Subcutaneous abdominal adipose tissue (tissue), 5 donors: ENCODE measurements around the gene GSN.
"Not testable (repeated sequence)": the region's sequence is repeated elsewhere in the genome, so short reads cannot be mapped to it uniquely, and the experiment has no call there.

Experiments used
- H3K27ac ChIP-seq: one replicate; pipeline ENCODE4 v1.7.0; 2013; ENCODE audit warnings: low read depth, mild to moderate bottlenecking, inconsistent platforms, low read length, moderate library complexity
- H3K27me3 ChIP-seq, 5 donors: one replicate each; pipeline ENCODE4 v1.7.0; 2013; ENCODE audit warnings: low read length in 5 of 5, inconsistent platforms in 1 of 5; ENCODE audit not compliant: control insufficient read depth in 5 of 5, insufficient read depth in 4 of 5
- H3K36me3 ChIP-seq, 5 donors: one replicate each; pipeline ENCODE4 v1.7.0; 2013; ENCODE audit warnings: low read length in 5 of 5; ENCODE audit not compliant: control insufficient read depth in 5 of 5, insufficient read depth in 5 of 5
- H3K4me1 ChIP-seq, 5 donors: one replicate each; pipeline ENCODE4 v1.7.0; 2013; ENCODE audit warnings: low read length in 5 of 5, mild to moderate bottlenecking in 3 of 5, moderate library complexity in 1 of 5; ENCODE audit not compliant: control insufficient read depth in 5 of 5, insufficient read depth in 5 of 5
- H3K4me3 ChIP-seq, 5 donors: one replicate each; pipeline ENCODE4 v1.7.0; 2013; ENCODE audit warnings: low read length in 5 of 5, low read depth in 1 of 5
- H3K9ac ChIP-seq, 5 donors: one replicate each; pipeline ENCODE4 v1.7.0; 2013; ENCODE audit warnings: low read length in 5 of 5, mild to moderate bottlenecking in 4 of 5, moderate library complexity in 3 of 5
- H3K9me3 ChIP-seq, 5 donors: one replicate each; pipeline ENCODE4 v1.7.0; 2013; ENCODE audit warnings: low read length in 5 of 5; ENCODE audit not compliant: control insufficient read depth in 5 of 5
- donor health status: healthy.
- donor health status: healthy.
- donor health status: healthy.
- donor health status: healthy.
- donor health status: healthy.

The GSN gene

GRCh38 chr9:121285835-121286687 lies 18.1 kb downstream of the GSN start:
- Histone ChIP-seq H3K27me3 (no peaks in the 10 kb centered on the region), H3K9me3 (no peaks in the 10 kb centered on the region), H3K36me3 (peaks cover 0 to 2% (median 0%) of the 10 kb centered on the region in 5 donors), H3K27ac (peak overlapping the region; percentile 88), H3K4me1 (peaks cover 49 to 92% (median 89%) of the 10 kb centered on the region in 5 donors), H3K9ac (peak overlapping the region; percentile 4 to 60 (median 51)), H3K4me3 (peak overlapping the region in 4 of 5 donors; percentile 1 to 20 (median 4))

GRCh38 chr9:121286688-121286972 lies 18.7 kb downstream of the GSN start:
- H3K36me3 ChIP-seq: peaks cover 0 to 2% (median 0%) of the 10 kb centered on the region in 5 donors
- no peaks in the 10 kb centered on the region for H3K9me3 ChIP-seq
- H3K4me3 ChIP-seq: peak overlapping the region in 4 of 5 donors; percentile 1 to 20 (median 4)
- H3K27me3 ChIP-seq: no peaks in the 10 kb centered on the region
- peak overlapping the region; percentile 4 to 60 (median 51) for H3K9ac ChIP-seq
- H3K27ac ChIP-seq: peak overlapping the region; percentile 88
- H3K4me1 ChIP-seq: peaks cover 45 to 86% (median 83%) of the 10 kb centered on the region in 5 donors

GRCh38 chr9:121286973-121287741 lies 19.2 kb downstream of the GSN start:
- H3K36me3 ChIP-seq: peaks cover 0 to 2% (median 0%) of the 10 kb centered on the region in 5 donors
- H3K27me3 ChIP-seq: no peaks in the 10 kb centered on the region
- peak overlapping the region; percentile 88 for H3K27ac ChIP-seq
- no peaks in the 10 kb centered on the region for H3K9me3 ChIP-seq
- H3K4me3 ChIP-seq: peak overlapping the region in 4 of 5 donors; percentile 19 to 38 (median 20)
- H3K4me1 ChIP-seq: peaks cover 40 to 82% (median 81%) of the 10 kb centered on the region in 5 donors
- H3K9ac ChIP-seq: peak overlapping the region; percentile 21 to 60 (median 57)

GRCh38 chr9:121288673-121289025 lies 20.7 kb downstream of the GSN start:
- Histone ChIP-seq H3K4me3 (peak overlapping the region in 2 of 5 donors; percentile 25 to 42), H3K36me3 (peaks cover 0 to 4% (median 0%) of the 10 kb centered on the region in 5 donors), H3K27ac (peak overlapping the region; percentile 88), H3K9me3 (no peaks in the 10 kb centered on the region), H3K9ac (peak overlapping the region in 3 of 5 donors; percentile 0 to 35 (median 23)), H3K27me3 (no peaks in the 10 kb centered on the region), H3K4me1 (peaks cover 38 to 82% (median 79%) of the 10 kb centered on the region in 5 donors)

GRCh38 chr9:121289026-121289771 lies 21.2 kb downstream of the GSN start:
- peaks cover 0 to 4% (median 0%) of the 10 kb centered on the region in 5 donors for H3K36me3 ChIP-seq
- H3K9me3 ChIP-seq: no peaks in the 10 kb centered on the region
- H3K9ac ChIP-seq: peak overlapping the region in 3 of 5 donors; percentile 14 to 35 (median 23)

GRCh38 chr9:121289772-121290370 lies 21.9 kb downstream of the GSN start:
- H3K9me3 ChIP-seq: no peaks in the 10 kb centered on the region
- peak overlapping the region in 2 of 5 donors; percentile 14 to 33 for H3K9ac ChIP-seq
- no peaks in the 10 kb centered on the region for H3K27me3 ChIP-seq
- H3K36me3 ChIP-seq: peaks cover 0 to 4% (median 0%) of the 10 kb centered on the region in 5 donors
- H3K27ac ChIP-seq: peak overlapping the region; percentile 88
- H3K4me3 ChIP-seq: peak overlapping the region in 2 of 5 donors; percentile 6 to 36
- H3K4me1 ChIP-seq: peaks cover 45 to 82% (median 79%) of the 10 kb centered on the region in 5 donors

More at GRCh38 chr9:121289026-121289771, 21.2 kb downstream of the GSN start:
- Histone ChIP-seq H3K27me3 (no peaks in the 10 kb centered on the region), H3K4me1 (peaks cover 42 to 82% (median 79%) of the 10 kb centered on the region in 5 donors), H3K27ac (peak overlapping the region; percentile 88), H3K4me3 (peak overlapping the region in 3 of 5 donors; percentile 25 to 42 (median 36))

- H3K36me3 ChIP-seq, H3K27me3 ChIP-seq, H3K9me3 ChIP-seq, H3K4me3 ChIP-seq, H3K9ac ChIP-seq: not testable (repeated sequence)
- H3K4me1 ChIP-seq: peaks cover 47 to 82% (median 79%) of the 10 kb centered on the region in 5 donors
- H3K27ac ChIP-seq: peak overlapping the region; percentile 98
Observed at GRCh38 chr9:121291536-121291935, 23.6 kb downstream of the GSN start.

- H3K4me3 ChIP-seq: no peak overlapping the region
- no peaks in the 10 kb centered on the region for H3K27me3 ChIP-seq
- peaks cover 43 to 83% (median 79%) of the 10 kb centered on the region in 5 donors for H3K4me1 ChIP-seq
- no peak overlapping the region for H3K9ac ChIP-seq
- H3K27ac ChIP-seq: peak overlapping the region; percentile 98
- peaks cover 0 to 4% (median 0%) of the 10 kb centered on the region in 5 donors for H3K36me3 ChIP-seq
- no peaks in the 10 kb centered on the region for H3K9me3 ChIP-seq
Observed at GRCh38 chr9:121292051-121292450, 24.1 kb downstream of the GSN start.

- Histone ChIP-seq H3K4me3 (no peak overlapping the region), H3K36me3 (peaks cover 0 to 4% (median 0%) of the 10 kb centered on the region in 5 donors), H3K27ac (peak overlapping the region; percentile 98), H3K9ac (peak overlapping the region in 1 of 5 donors; percentile 8), H3K4me1 (peaks cover 41 to 83% (median 79%) of the 10 kb centered on the region in 5 donors), H3K9me3 (no peaks in the 10 kb centered on the region), H3K27me3 (no peaks in the 10 kb centered on the region)
Observed at GRCh38 chr9:121292801-121293241, 24.9 kb downstream of the GSN start.
